ENCODE results near the gene H2BK1.

The H2BK1 gene

GRCh38 chr7:151244841-151245346 lies 34.6 kb upstream of the H2BK1 start:
- DNase-seq = no peak

GRCh38 chr7:151244196-151244840 lies 34.0 kb upstream of the H2BK1 start:
- peak; percentile 79 for DNase-seq

GRCh38 chr7:151243408-151244195 lies 33.3 kb upstream of the H2BK1 start:
- peak; percentile 82 for DNase-seq

GRCh38 chr7:151243045-151243349 lies 32.7 kb upstream of the H2BK1 start:
- DNase-seq = no peak

GRCh38 chr7:151242159-151243044 lies 32.1 kb upstream of the H2BK1 start:
- no peak for DNase-seq

- DNase-seq = no peak
These were observed 31.4 kb upstream of the H2BK1 start for GRCh38 chr7:151241755-151242096.

- no peak for DNase-seq
These were observed 30.9 kb upstream of the H2BK1 start for GRCh38 chr7:151240942-151241754.

- DNase-seq = no peak
These were observed 30.2 kb upstream of the H2BK1 start for GRCh38 chr7:151240536-151240935.

- no peak for DNase-seq
These were observed 29.7 kb upstream of the H2BK1 start for GRCh38 chr7:151239837-151240459.

GRCh38 chr7:151238924-151239836 lies 28.9 kb upstream of the H2BK1 start:
- no peak for DNase-seq

- no peak for DNase-seq
These were observed 28.0 kb upstream of the H2BK1 start for GRCh38 chr7:151238190-151238810.

- no peak for DNase-seq
These were observed 27.2 kb upstream of the H2BK1 start for GRCh38 chr7:151237244-151238189.

- no peak for DNase-seq
These were observed 26.1 kb upstream of the H2BK1 start for GRCh38 chr7:151236406-151236805.

- DNase-seq = no peak
These were observed 25.0 kb upstream of the H2BK1 start for GRCh38 chr7:151235091-151235787.

- DNase-seq = no peak
These were observed 23.5 kb upstream of the H2BK1 start for GRCh38 chr7:151233804-151234203.

GRCh38 chr7:151232917-151233701 lies 22.8 kb upstream of the H2BK1 start:
- peak; percentile 70 for DNase-seq

- DNase-seq = peak; percentile 90
These were observed 22.0 kb upstream of the H2BK1 start, which contains the start of gene CHPF2 for GRCh38 chr7:151232091-151232916. TSS of gene CHPF2 (plus strand) at chr7:151232483. CDS start at chr7:151234012, 1,529 bp downstream.

All from CD4-positive, alpha-beta T cell treated with Interleukin-17A for 1 hour (primary cell).